Effector memory CD8-positive, alpha-beta T cell (primary cell): Measurements from ENCODE around the gene STARD13.

Experiments
- ATAC-seq: fragments of 150-1000 bp; cut with Tn5 transposase; replicated peaks from 2 replicates; pipeline ENCODE4 v1.10.0; 2021; ENCODE audit warnings: mild to moderate bottlenecking, moderate library complexity
- DNase-seq, 3 experiments: peaks; one replicate each; pipeline ENCODE4 v3.0.0; 2021
- H3K27ac Mint-ChIP-seq, 2 donors: one replicate each; pipeline ENCODE4 v1.8.0; 2022; ENCODE audit warnings: mild to moderate bottlenecking in 2 of 2, mixed read lengths in 2 of 2, moderate library complexity in 2 of 2
- H3K27me3 Mint-ChIP-seq, 2 donors: one replicate each; pipeline ENCODE4 v1.8.0; 2022; ENCODE audit warnings: mixed read lengths in 2 of 2
- H3K36me3 Mint-ChIP-seq: one replicate; pipeline ENCODE4 v1.8.0; 2022; ENCODE audit warnings: mild to moderate bottlenecking, moderate library complexity, mixed read lengths; ENCODE audit not compliant: insufficient read depth
- H3K4me1 Mint-ChIP-seq, 2 donors: one replicate each; pipeline ENCODE4 v1.8.0; 2022; ENCODE audit warnings: low read depth in 2 of 2, mixed read lengths in 2 of 2
- H3K4me3 Mint-ChIP-seq, 2 donors: one replicate each; pipeline ENCODE4 v1.8.0; 2022; ENCODE audit warnings: mild to moderate bottlenecking in 2 of 2, mixed read lengths in 2 of 2, moderate library complexity in 2 of 2
- H3K9me3 Mint-ChIP-seq, 2 donors: one replicate each; pipeline ENCODE4 v1.8.0; 2022; ENCODE audit warnings: mixed read lengths in 2 of 2
- total RNA-seq, 9 experiments: gene quantifications; one replicate each; lab custom pipeline; 2026; lab: John Stamatoyannopoulos, UW

STARD13 gene
- 0 to 1.1 (median 0.30) reads per million in 9 experiments for total RNA-seq

- H3K36me3 Mint-ChIP-seq, result no peaks in the 10 kb centered on the region
- no peak for DNase-seq
These were observed at the start of gene STARD13 for GRCh38 chr13:33285420-33286124. Gene STARD13, minus strand, starts transcription at chr13:33285755. Its CDS starts 117 bp downstream, at chr13:33285638.

DNA sequence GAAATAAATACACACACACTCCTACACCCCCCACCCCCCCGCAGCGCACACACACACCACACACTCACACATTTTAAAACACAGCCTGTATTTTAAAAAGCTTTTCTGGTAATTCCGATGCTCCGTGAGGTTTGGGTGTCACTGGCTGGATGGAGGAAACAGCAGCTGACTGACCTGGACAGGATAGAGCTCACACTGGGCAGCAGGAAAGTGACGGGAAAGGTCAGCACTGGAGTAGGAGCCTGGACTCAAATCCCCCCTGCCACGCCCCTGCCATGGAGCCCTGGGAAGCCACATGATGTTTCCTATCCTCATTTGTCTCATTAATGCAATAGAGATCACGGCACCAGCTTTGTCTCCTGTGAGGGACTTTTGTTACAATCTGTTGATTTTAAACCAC lies 49.3 kb upstream of the STARD13 start:
- ATAC-seq (no peak), DNase-seq (no peak)
- Mint-ChIP-seq H3K9me3 (no peaks in the 10 kb centered on the region), H3K27ac (no peak overlapping the region), H3K36me3 (no peaks in the 10 kb centered on the region), H3K27me3 (peaks cover 16 to 34% of the 10 kb centered on the region in 2 donors), H3K4me3 (no peak overlapping the region), H3K4me1 (no peaks in the 10 kb centered on the region)

More at GRCh38 chr13:33285420-33286124, at the start of gene STARD13:
- Mint-ChIP-seq H3K4me3 (peak within 1 kb of the TSS; percentile 69 to 77), H3K27me3 (peaks cover 44 to 64% of the 10 kb centered on the region in 2 donors), H3K4me1 (peaks cover 12% of the 10 kb centered on the region in 2 donors), H3K27ac (peak within 1 kb of the TSS in 1 of 2 donors; percentile 49), H3K9me3 (no peaks in the 10 kb centered on the region)
- ATAC-seq, result no peak

DNA sequence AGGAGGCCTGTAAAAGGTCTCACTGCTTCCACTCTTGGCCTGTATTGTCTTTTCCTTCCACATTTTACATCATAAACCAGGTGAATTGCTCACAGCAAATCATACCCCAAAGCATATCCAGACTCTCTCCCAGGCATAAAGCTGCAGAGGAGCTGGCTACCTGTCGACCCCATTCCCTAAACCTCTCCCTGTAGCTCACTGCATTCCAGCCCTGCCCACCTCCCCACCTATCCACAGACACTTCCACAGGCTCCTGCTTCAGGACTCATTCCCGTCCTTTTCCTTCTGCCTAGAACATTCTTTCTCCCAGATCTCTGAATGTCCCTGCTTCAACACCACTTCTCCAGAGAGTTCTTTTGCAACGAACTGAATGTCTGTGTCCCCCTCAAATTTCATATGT lies 46.4 kb upstream of the STARD13 start:
- no peaks in the 10 kb centered on the region for H3K4me1 Mint-ChIP-seq
- peaks cover 16 to 34% of the 10 kb centered on the region in 2 donors for H3K27me3 Mint-ChIP-seq
- H3K36me3 Mint-ChIP-seq, result no peaks in the 10 kb centered on the region
- H3K27ac Mint-ChIP-seq, result no peak overlapping the region
- H3K4me3 Mint-ChIP-seq, result no peak overlapping the region
- ATAC-seq (no peak), DNase-seq (no peak)
- no peaks in the 10 kb centered on the region for H3K9me3 Mint-ChIP-seq

DNA sequence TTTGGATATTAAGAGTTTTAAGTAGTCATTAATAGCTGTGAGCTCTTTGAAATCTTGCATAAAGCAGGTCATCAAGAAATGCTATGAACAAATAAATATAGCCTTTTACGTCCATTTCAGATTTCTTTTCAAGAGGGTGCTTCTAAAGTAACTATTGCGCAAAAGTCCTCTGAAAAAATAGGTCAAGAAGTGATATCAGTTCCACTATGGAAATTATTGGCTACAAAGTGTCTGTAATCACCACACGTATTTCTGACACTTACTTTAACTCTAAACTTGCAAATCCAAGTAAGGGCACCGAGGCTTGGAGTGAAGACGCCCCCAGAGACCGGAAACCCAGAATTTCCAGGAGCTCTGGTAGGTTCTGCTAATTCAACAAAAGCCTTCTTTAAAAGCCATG lies 44.9 kb upstream of the STARD13 start:
- Mint-ChIP-seq H3K27me3 (peaks cover 16 to 41% of the 10 kb centered on the region in 2 donors), H3K4me1 (no peaks in the 10 kb centered on the region), H3K27ac (no peak overlapping the region), H3K4me3 (no peak overlapping the region), H3K9me3 (no peaks in the 10 kb centered on the region), H3K36me3 (no peaks in the 10 kb centered on the region)
- no peak for DNase-seq
- no peak for ATAC-seq

DNA sequence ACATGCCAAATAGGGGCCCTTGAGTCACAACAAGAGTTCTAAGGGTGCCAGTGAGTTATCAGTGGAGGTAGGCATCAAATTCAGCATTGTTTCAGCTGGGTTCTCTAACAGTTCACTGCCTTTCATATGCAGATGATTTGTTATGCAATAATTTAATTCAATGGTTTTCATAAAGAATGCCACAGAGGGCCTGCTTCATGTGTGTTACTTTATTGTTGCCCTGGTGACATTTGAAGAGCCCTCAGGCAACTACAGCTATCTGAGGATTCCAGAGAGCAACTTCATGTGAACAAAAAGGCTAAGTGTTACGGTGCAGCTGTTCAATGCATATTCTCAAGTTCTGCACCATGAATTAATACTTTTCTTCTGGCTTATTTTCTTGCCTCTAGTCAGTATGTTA lies 43.1 kb upstream of the STARD13 start:
- no peak overlapping the region for H3K27ac Mint-ChIP-seq
- no peaks in the 10 kb centered on the region for H3K9me3 Mint-ChIP-seq
- no peaks in the 10 kb centered on the region for H3K36me3 Mint-ChIP-seq
- DNase-seq (no peak), ATAC-seq (no peak)
- H3K4me1 Mint-ChIP-seq, result no peaks in the 10 kb centered on the region
- H3K4me3 Mint-ChIP-seq, result no peak overlapping the region
- peaks cover 5 to 23% of the 10 kb centered on the region in 2 donors for H3K27me3 Mint-ChIP-seq

GRCh38 chr13:33326723-33327122 lies 41.2 kb upstream of the STARD13 start:
- H3K36me3 Mint-ChIP-seq, result no peaks in the 10 kb centered on the region
- no peaks in the 10 kb centered on the region for H3K4me1 Mint-ChIP-seq
- no peak for ATAC-seq
- H3K4me3 Mint-ChIP-seq, result no peak overlapping the region
- H3K9me3 Mint-ChIP-seq, result no peaks in the 10 kb centered on the region
- no peak for DNase-seq
- no peak overlapping the region for H3K27ac Mint-ChIP-seq
- H3K27me3 Mint-ChIP-seq, result peaks cover 0 to 11% of the 10 kb centered on the region in 2 donors

- Mint-ChIP-seq H3K27me3 (peaks cover 0 to 8% of the 10 kb centered on the region in 2 donors), H3K4me1 (no peaks in the 10 kb centered on the region), H3K36me3 (no peaks in the 10 kb centered on the region), H3K27ac (no peak overlapping the region), H3K4me3 (no peak overlapping the region), H3K9me3 (no peaks in the 10 kb centered on the region)
- ATAC-seq (no peak), DNase-seq (no peak)
These were observed 40.7 kb upstream of the STARD13 start for GRCh38 chr13:33326246-33326645.

DNA sequence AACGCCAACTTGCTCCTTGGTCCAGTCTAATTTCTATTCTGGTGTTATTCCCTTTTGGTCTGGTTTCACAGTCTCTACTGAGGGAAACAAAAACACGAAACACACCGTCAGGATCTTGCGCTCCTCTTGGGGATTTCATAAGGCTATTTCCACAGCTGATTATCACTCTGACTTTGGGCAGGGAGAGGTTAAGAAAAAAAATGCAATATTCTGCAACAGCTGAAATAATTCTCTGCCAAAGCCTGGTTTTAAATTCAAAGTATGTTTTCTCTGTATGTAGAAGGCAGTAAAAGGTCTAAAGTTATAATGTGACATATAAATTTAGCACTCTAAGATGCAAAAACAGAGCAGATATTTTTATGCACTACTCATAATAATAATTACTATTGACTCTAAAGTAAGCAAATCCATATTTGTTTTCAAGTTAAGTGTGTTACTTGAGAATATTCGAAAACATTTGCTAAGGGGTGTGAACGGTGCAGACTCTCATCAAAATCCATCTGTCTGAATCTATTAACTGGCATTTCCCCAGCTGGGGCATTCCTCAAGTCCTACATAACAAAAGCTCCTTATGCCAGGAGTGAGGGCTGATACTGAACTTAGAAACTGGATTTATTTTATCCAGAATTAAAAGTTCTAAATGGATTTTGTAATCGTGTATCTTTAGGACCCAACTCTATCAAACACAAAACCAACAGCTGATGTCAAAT lies 38.4 kb upstream of the STARD13 start:
- ATAC-seq (no peak), DNase-seq (no peak)
- Mint-ChIP-seq H3K4me3 (no peak overlapping the region), H3K27me3 (peaks cover 0 to 8% of the 10 kb centered on the region in 2 donors), H3K4me1 (no peaks in the 10 kb centered on the region), H3K9me3 (no peaks in the 10 kb centered on the region), H3K27ac (no peak overlapping the region), H3K36me3 (no peaks in the 10 kb centered on the region)

- no peak overlapping the region for H3K4me3 Mint-ChIP-seq
- no peaks in the 10 kb centered on the region for H3K36me3 Mint-ChIP-seq
- ATAC-seq (no peak), DNase-seq (no peak)
- no peak overlapping the region for H3K27ac Mint-ChIP-seq
- H3K9me3 Mint-ChIP-seq, result no peaks in the 10 kb centered on the region
- no peaks in the 10 kb centered on the region for H3K4me1 Mint-ChIP-seq
- peaks cover 0 to 8% of the 10 kb centered on the region in 2 donors for H3K27me3 Mint-ChIP-seq
These were observed 37.6 kb upstream of the STARD13 start for GRCh38 chr13:33322965-33323668.

DNA sequence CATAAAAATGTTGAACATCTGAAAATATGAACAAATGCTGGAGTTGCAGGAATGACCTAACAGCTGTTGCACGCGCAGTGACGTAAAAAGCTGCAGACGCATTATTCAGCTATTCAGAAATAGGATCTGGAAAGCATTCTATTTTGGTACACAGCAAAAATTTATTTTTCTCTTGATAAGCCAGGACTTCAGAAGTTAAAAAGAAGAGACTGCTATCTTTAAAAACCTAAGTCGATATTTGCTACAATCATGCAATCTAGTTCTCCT lies 36.9 kb upstream of the STARD13 start:
- H3K36me3 Mint-ChIP-seq, result no peaks in the 10 kb centered on the region
- H3K27ac Mint-ChIP-seq, result no peak overlapping the region
- no peaks in the 10 kb centered on the region for H3K9me3 Mint-ChIP-seq
- H3K27me3 Mint-ChIP-seq, result peaks cover 2 to 11% of the 10 kb centered on the region in 2 donors
- H3K4me3 Mint-ChIP-seq, result no peak overlapping the region
- no peaks in the 10 kb centered on the region for H3K4me1 Mint-ChIP-seq
- DNase-seq, result no peak
- no peak for ATAC-seq

- Mint-ChIP-seq H3K9me3 (peaks cover 0 to 3% of the 10 kb centered on the region in 2 donors), H3K4me3 (no peak overlapping the region), H3K27ac (no peak overlapping the region), H3K27me3 (peaks cover 7 to 17% of the 10 kb centered on the region in 2 donors), H3K4me1 (no peaks in the 10 kb centered on the region), H3K36me3 (no peaks in the 10 kb centered on the region)
- DNase-seq, result no peak
- no peak for ATAC-seq
These were observed 36.4 kb upstream of the STARD13 start for GRCh38 chr13:33321686-33322542.

DNA sequence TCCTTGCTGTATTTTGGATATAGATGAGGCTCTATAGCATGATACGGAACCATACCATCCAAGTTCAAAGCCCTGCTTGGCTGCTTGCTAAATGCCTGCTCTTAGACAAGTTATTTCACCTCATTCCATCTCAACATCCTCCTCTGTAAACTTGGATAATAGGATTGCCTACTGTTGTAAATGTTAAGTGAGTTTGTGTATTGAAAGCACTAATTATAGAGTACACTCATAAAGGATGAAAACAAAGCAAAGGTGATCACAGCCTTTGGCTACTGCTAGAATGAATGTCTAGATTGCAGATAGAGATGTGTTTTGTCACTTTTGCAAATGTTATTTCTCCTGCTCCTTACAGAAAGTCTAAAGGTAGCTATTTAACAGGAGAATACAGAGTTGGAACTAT lies 34.3 kb upstream of the STARD13 start:
- no peak for DNase-seq
- no peaks in the 10 kb centered on the region for H3K36me3 Mint-ChIP-seq
- H3K4me3 Mint-ChIP-seq, result no peak overlapping the region
- ATAC-seq, result no peak
- H3K27me3 Mint-ChIP-seq, result peaks cover 10 to 12% of the 10 kb centered on the region in 2 donors
- no peaks in the 10 kb centered on the region for H3K4me1 Mint-ChIP-seq
- H3K27ac Mint-ChIP-seq, result no peak overlapping the region
- peaks cover 0 to 3% of the 10 kb centered on the region in 2 donors for H3K9me3 Mint-ChIP-seq

DNA sequence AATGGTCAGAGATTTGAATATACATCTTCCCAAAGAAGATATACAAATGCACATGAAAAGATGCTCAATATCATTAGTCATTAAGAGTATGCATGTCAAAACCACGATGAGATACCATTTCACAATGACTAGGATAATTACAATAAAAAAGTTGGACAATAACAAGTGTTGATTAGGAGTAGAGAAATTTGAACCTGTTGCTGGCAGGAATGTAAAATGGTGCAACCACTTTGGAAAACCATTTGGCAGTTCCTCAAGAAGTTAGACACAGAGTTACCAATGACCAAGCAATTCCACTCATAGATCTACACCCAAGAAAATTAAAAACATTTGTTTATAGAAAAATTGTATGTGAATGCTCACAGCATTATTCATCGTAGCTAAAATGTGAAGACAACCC lies 33.2 kb upstream of the STARD13 start:
- ATAC-seq, result no peak
- no peak for DNase-seq
- H3K27ac Mint-ChIP-seq, result no peak overlapping the region

More for the DNA sequence above, 33.2 kb upstream of the STARD13 start:
- Mint-ChIP-seq H3K4me3 (no peak overlapping the region), H3K4me1 (no peaks in the 10 kb centered on the region), H3K36me3 (no peaks in the 10 kb centered on the region), H3K27me3 (peaks cover 15 to 16% of the 10 kb centered on the region in 2 donors), H3K9me3 (peaks cover 0 to 3% of the 10 kb centered on the region in 2 donors)
